Sigmoid colon (tissue), 4 donors: ENCODE measurements around the gene MINK1.

Source experiments
- CTCF ChIP-seq, 4 experiments: fragments of 450-650 bp in 3 of 4; fragments of 200-600 bp in 1 of 4; IDR thresholded peaks; one replicate each; pipeline ENCODE4 v1.5.1; 2016 to 2019; ENCODE audit warnings: antibody characterized with exemption in 4 of 4, mild to moderate bottlenecking in 3 of 4, moderate library complexity in 2 of 4
- EP300 ChIP-seq, 4 donors: sonication (generic); formaldehyde crosslinking; IDR thresholded peaks; one replicate each; pipeline ENCODE4 v1.6.1; 2017; ENCODE audit warnings: antibody characterized with exemption in 4 of 4
- POLR2A ChIP-seq, 2 donors: fragments of 450-650 bp; IDR thresholded peaks; one replicate each; pipeline ENCODE4 v1.6.1; 2016; ENCODE audit warnings: antibody characterized with exemption in 2 of 2, mild to moderate bottlenecking in 2 of 2, moderate library complexity in 2 of 2
- POLR2AphosphoS5 ChIP-seq, 4 donors: sonication (generic); formaldehyde crosslinking; IDR thresholded peaks; one replicate each; pipeline ENCODE4 v1.6.1; 2017; ENCODE audit warnings: antibody characterized with exemption in 4 of 4

GRCh38 chr17:4807605-4808377, 25.3 kb upstream of the MINK1 start:
- TF ChIP-seq CTCF (IDR thresholded peaks at IDR 0.05) (no peak), POLR2A (IDR thresholded peaks at IDR 0.05) (no peak), POLR2AphosphoS5 (IDR thresholded peaks at IDR 0.05) (no peak), EP300 (IDR thresholded peaks at IDR 0.05) (no peak)
